NCI-H82 treated with DMSO at 0.1 percent for 48 hours (cell line): ENCODE measurements around the gene FAM110A.
"Not testable (repeated sequence)": the region's sequence is repeated elsewhere in the genome, so short reads cannot be mapped to it uniquely, and the experiment has no call there.

Source experiments
- DNase-seq: peaks from one replicate; lab custom pipeline; 2025; ENCODE audit not compliant: unreplicated experiment; lab: John Stamatoyannopoulos, UW

Gene FAM110A

DNA sequence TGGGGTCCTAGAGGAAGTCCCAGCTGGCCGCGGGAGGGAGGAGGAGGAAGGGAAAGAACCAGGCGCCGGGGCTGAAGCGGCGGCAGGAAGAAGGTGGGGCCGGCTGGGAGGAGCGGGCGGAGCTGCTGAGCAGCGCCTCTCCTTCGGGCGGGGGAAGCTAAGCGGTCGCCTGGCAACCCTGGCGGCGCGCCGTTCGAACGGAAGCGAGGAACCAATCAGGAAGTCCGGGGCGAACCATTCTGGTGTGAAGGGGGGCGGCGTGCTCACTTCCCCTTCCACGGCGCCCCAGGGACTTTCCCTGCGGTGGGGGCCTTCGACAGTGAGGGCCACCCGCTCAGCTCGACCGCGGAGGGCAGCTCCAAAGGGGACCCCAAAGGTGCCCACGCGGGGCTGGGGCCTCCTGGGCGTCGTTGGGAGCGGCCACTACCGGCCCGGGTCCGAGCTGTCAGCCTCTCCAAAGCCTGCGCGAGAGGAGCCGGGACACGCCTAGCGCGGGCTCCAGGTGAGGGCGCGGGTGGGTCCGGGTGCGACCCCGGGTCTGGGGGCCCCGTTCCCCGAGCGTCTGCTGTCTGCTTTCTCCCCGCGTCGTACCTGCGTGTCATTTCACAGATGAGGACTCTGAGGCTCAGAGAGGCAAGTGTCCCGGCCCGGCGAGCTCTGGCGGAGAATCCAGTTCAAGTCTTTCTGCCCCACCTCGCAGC lies at the start of gene FAM110A:
FAM110A (plus strand) TSS at position 266 of the 701 bp plus-strand sequence. CDS start 11,090 bp downstream, outside the sequence.
- peak; percentile 89 for DNase-seq

DNA sequence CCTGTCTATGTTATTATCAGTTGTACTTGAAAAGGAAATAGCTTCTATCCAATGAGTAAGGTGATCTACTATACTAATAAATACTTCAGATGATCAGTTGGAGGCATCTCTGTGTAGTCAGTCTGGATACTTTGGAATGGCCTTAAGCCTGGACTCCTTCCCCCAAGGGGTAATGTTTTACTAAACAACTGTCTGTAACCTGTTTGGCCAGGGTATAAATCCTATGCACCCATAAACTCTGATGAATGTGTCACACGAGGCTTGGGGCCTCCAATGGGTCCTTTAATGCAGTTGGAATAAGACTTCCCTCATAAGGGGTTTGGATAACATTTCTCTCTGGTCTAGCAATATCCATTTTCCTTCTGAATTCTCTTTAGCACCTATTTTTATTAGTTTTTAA lies 45.7 kb upstream of the FAM110A start:
- no peak for DNase-seq

GRCh38 chr20:791056-791455 lies 42.5 kb upstream of the FAM110A start:
- no peak for DNase-seq

- DNase-seq: no peak
These were observed 41.3 kb upstream of the FAM110A start for GRCh38 chr20:792248-792647.

DNA sequence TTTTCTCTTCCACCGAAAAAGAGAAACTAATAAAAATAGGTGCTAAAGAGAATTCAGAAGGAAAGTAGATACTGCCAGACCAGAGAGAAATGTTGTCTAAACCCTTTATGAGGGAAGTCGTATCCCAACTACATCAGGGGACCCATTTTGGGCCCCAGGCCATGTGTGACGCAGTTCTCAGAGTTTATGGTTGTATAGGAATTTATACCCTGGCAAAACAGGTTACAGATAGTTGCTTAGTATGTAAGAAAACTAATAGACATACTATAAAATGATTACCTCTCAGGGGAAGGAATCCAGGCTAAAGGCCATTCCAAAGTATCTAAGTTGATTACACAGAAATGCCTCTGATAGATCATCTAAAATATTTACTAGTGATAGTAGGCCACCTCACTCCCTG lies 36.6 kb upstream of the FAM110A start:
- no peak for DNase-seq

- not testable (repeated sequence) for DNase-seq
These were observed 34.8 kb upstream of the FAM110A start for GRCh38 chr20:798746-799145.

DNA sequence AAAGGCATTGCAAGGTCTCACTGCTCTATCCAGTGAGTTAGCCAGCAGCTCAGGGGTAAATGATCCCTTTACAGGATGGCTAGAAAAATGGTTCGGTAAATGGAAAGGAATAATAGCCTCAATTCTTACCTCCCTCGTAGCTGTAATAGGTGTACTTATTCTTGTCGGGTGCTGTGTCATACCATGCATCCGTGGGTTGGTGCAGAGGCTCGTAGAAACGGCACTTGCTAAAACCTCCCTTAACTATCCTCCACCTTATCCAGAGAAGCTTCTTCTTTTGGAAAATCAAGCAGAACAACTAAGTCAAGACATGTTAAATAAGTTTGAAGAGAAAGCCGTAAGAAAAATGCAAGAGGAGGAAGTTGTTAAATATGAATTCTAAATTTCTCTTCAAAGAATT lies 33.5 kb upstream of the FAM110A start:
- DNase-seq: not testable (repeated sequence)

DNA sequence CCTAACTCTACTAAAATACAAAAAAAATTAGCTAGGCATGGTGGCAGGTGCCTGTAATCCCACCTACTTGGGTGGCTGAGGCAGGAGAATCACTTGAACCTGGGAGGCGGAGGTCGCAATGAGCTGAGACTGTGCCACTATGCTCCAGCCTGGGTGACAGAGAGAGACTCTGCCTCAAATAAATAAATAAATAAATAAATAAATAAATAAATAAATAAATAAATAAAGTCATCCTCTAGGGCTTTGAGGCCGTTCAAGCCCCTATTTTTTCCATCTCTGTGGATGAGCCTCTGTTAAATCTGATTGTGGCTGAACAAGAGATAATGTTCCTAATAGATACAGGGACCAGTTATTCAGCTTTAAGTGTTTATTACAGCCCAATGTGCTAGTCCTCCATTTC lies 31.8 kb upstream of the FAM110A start:
- DNase-seq: no peak

- no peak for DNase-seq
These were observed 27.8 kb upstream of the FAM110A start for GRCh38 chr20:805713-806112.

DNA sequence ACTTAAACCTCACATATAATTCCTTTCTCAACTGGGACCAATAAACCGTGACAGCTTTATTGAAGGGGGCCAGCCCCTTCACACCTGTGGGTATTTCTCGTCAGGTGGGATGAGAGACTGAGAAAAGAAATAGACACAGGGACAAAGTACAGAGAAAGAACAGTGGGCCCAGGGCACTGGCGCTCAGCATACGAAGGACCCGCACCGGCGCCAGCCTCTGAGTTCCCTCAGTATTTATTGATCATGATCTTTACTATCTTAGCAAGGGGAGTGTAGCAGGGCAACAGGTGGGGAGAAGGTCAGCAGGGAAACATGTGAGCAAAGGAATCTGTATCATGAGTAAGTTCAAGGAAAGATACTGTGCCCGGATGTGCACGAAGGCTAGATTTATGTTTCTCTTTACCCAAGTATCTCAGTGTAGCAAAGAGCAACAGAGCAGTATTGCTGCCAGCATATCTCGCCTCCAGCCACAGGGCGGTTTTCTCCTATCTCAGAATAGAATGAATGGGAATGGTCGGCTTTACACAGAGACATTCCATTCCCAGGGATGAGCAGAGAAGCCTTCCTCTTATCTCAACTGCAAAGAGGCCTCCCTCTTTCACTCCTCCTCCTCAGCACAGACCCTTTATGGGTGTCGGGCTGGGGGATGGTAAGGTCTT lies 21.6 kb upstream of the FAM110A start:
- DNase-seq: not testable (repeated sequence)

GRCh38 chr20:812435-812814 lies 21.1 kb upstream of the FAM110A start:
- DNase-seq: not testable (repeated sequence)

DNA sequence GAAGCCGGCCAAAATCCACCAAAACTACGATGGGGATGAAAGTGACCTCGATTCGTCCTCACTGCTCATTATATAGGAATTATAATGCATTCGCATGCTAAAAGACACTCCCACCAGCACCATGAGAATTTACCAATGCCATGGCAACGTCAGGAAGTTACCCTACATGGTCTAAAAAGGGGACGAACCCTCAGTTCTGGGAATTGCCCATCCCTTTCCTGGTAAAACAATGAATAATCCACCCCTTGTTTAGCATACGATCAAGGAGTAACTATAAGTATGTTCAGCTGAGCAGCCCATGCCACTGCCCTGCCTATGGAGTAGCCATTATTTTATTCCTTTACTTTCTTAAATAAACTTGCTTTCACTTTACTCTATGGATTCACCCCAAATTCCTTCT lies 20.1 kb upstream of the FAM110A start:
- no peak for DNase-seq

DNA sequence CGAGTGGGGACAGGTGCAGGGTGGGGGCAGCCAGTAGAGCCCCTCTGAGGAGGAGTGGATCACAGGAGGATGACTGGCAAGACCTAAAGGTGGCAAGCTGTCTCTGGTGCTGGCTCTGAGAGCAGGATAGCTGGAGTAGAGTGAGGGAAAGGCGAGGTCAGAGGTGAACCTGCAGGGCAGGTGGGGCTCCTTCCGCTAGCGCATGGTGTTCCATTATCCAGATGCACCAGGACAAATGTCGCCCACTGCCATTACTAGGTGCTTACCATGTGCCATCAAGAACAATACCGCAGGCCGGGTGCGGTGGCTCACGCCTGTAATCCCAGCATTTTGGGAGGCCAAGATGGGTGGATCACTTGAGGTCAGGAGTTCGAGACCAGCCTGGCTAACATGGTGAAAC lies 18.3 kb upstream of the FAM110A start:
- no peak for DNase-seq

DNA sequence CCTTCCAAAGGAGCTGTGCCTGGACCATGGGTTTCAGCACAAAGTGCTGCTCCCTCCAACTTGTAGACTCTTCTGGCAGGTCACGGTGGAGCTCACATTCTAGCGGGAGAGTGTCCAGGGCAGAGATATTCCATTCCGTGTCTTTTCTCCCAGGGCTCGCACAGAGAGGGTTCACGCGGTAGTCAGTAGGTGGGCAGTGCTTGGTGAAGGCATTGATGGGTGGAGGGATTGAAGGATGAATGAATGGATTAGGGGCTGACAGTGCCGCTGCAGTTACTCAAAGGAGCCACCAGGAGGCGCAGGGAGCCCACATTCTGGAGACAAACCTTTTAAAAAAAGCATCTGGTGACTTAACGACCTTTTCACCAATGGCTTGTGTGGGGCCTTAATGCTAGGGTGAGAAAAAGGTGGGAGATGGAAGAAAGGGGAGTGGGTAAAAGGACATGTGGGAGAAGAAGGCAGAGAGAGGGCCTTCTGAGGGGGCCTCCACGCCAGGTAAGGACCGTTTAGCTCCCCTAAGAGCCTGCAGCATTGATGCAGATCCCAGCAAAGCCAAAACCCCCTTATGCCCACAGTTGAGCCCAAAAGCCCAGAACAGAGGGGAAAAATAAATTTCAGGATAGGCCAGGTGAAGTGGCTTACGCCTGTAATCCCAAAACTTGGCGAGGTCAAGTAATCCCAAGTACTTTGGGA lies 17.5 kb upstream of the FAM110A start:
- DNase-seq: peak; percentile 58

- no peak for DNase-seq
These were observed 15.4 kb upstream of the FAM110A start for GRCh38 chr20:818001-818664.

DNA sequence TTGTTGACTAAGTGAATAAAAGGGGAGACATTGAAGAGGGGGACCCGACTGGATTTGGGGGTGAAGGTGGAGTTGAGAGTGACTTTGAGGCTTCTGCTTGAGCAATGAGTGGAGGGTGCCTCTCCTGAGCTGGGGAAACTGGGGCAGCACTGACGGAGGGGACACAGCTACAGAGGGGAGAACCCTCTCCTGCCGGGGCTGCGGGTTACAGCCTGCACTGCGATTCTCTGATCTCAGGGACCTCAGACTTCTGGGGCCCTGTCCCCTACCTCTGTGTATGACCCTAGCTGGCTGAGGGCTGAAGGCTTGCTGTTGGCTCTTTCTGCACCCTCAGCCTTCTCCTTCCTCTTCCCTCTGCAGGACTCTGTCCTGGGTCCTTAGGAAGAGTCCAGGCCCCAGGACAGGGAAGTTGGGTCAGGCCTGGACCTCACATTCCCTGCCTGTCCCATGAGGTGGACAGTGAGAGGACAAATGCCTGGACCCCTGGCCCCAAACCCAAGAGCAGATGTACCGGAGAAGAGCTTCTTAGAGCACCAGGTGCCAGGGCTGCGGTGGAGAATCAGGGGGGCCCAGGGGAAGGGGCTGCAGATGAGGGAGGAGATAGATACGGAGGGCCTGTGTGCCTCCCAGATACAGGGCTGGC lies 13.7 kb upstream of the FAM110A start:
- DNase-seq: no peak

- DNase-seq: no peak
These were observed 13.1 kb upstream of the FAM110A start for GRCh38 chr20:820323-820953.

DNA sequence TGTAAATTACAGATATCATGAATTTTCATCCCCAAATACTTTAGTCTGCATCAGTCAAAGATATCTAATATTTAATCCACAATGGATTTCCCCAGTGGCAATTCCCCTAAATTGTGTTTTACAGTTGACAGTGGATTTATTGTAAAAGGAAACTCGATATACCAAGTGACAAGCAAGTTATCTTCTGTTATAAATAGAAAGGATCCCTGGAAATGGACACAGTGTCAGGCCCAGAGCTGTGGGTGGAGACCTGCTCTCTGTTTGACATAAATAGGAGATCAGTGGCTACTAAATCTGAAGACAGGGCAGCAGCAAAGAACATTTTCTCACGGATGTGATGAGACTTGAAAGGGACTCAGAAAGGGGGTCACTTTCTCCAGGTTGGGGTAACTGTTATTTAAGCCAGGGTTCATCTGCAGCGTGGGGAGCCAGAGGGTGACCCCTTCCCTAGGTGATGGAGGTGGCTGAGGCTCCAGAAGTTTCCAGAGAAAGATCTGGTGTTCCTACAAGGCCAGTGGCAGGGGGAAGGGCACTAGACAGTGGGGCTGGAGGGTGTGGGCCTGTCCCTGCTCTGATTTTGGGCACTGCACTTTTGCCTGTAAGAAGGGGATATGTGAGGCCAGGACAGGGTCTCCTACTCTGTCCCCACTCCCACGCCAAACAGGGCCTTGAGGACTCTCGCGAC lies 12.3 kb upstream of the FAM110A start:
- DNase-seq: no peak

- DNase-seq: no peak
These were observed 11.8 kb upstream of the FAM110A start for GRCh38 chr20:821731-822065.
